GM21423 (cell line): ENCODE data around the gene HNRNPH3.

ENCODE experiments used
- ATAC-seq: cut with Tn5 transposase; IDR thresholded peaks from one replicate; pipeline ENCODE4 v1.9.1; 2021; ENCODE audit warnings: mild to moderate bottlenecking, moderate library complexity; ENCODE audit not compliant: unreplicated experiment

The HNRNPH3 gene

GRCh38 chr10:68330852-68331454 lies 911 bp upstream of the HNRNPH3 start:
- ATAC-seq = no peak

GRCh38 chr10:68332259-68333057 lies 594 bp downstream of the HNRNPH3 start, which contains the start of gene PBLD:
PBLD (minus strand) TSS chr10:68332928; CDS start chr10:68306844, 26,084 bp downstream.
- peak; percentile 22 for ATAC-seq

- no peak for ATAC-seq
Observed at GRCh38 chr10:68333058-68333395, 1.2 kb downstream of the HNRNPH3 start.

- ATAC-seq = no peak
Observed at GRCh38 chr10:68333440-68334431, 1.9 kb downstream of the HNRNPH3 start.

- no peak for ATAC-seq
Observed at GRCh38 chr10:68334672-68335467, 3.0 kb downstream of the HNRNPH3 start.

- ATAC-seq = no peak
Observed at GRCh38 chr10:68336754-68337351, 5.0 kb downstream of the HNRNPH3 start.

GRCh38 chr10:68340358-68341080 lies 8.7 kb downstream of the HNRNPH3 start:
- ATAC-seq = no peak

- no peak for ATAC-seq
Observed at GRCh38 chr10:68342909-68343516, 11.1 kb downstream of the HNRNPH3 start.

GRCh38 chr10:68345621-68346020 lies 13.8 kb downstream of the HNRNPH3 start:
- ATAC-seq = no peak

GRCh38 chr10:68346774-68347173 lies 14.9 kb downstream of the HNRNPH3 start:
- no peak for ATAC-seq

- no peak for ATAC-seq
Observed at GRCh38 chr10:68348265-68348741, 16.4 kb downstream of the HNRNPH3 start.

- no peak for ATAC-seq
Observed at GRCh38 chr10:68353537-68353936, 21.7 kb downstream of the HNRNPH3 start.

- ATAC-seq = no peak
Observed at GRCh38 chr10:68359189-68359588, 27.3 kb downstream of the HNRNPH3 start.

GRCh38 chr10:68362590-68362989 lies 30.7 kb downstream of the HNRNPH3 start:
- no peak for ATAC-seq

GRCh38 chr10:68364101-68364886 lies 32.4 kb downstream of the HNRNPH3 start:
- no peak for ATAC-seq

- no peak for ATAC-seq
Observed at GRCh38 chr10:68365611-68366010, 33.7 kb downstream of the HNRNPH3 start.

GRCh38 chr10:68366600-68366999 lies 34.7 kb downstream of the HNRNPH3 start:
- no peak for ATAC-seq

GRCh38 chr10:68367121-68367520 lies 35.3 kb downstream of the HNRNPH3 start:
- no peak for ATAC-seq
